ENCODE measurements around the gene ANKRD62. TPM values are rescaled to one million over a fixed set of nuclear protein-coding genes. Genes with fewer than 3 reads are reported as not detected.
A peak's percentile ranks its signal among the peaks of the same experiment; 100 is the strongest.

ANKRD62 gene
- total RNA-seq, 2 donors from 2014 or later, result 13.0 to 14.2 TPM

DNA sequence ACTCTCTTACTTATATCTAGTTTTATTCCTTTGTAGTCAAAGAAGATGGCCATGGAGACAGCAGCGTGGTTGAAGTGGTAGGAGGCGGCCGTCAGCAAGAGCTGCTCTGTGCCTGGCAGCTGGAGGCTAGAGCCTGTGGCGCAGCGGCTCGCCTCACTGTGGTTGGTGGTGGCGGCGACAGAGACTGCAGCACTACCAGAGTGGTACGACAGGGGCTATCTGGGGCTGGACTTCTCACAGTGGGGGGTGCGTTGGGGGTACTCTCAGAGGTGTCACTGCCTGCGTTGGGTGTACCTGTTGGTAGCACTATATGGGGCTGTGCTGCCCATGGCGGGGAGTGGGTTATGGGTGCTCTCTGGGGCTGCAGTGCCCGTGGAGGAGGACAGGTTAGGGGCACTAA lies 8.5 kb upstream of the ANKRD62 start:
- no peak overlapping the region for H3K4me3 ChIP-seq
- ATAC-seq (no peak), DNase-seq (no peak)
- no peaks in the 10 kb centered on the region for H3K9me3 ChIP-seq
- no peaks in the 10 kb centered on the region for H3K27me3 ChIP-seq
- H3K36me3 ChIP-seq (replicated peaks in 1 of 2; ENCODE audit: insufficient read depth in 1 of 2, low read depth in 2 of 2), result no peaks in the 10 kb centered on the region
- no peak overlapping the region for H3K27ac ChIP-seq
- intact Hi-C loops (cut with DNase I), result loop anchor here (10.0 kb wide), 1 partner anchor 150 kb away; no protein-coding TSS in a partner anchor
- WGBS, 2 donors, result 94 to 95% methylated on average over 13 of the region's 13 CpGs
- peaks cover 38% of the 10 kb centered on the region for H3K4me1 ChIP-seq
- TF ChIP-seq, protein P1, sequence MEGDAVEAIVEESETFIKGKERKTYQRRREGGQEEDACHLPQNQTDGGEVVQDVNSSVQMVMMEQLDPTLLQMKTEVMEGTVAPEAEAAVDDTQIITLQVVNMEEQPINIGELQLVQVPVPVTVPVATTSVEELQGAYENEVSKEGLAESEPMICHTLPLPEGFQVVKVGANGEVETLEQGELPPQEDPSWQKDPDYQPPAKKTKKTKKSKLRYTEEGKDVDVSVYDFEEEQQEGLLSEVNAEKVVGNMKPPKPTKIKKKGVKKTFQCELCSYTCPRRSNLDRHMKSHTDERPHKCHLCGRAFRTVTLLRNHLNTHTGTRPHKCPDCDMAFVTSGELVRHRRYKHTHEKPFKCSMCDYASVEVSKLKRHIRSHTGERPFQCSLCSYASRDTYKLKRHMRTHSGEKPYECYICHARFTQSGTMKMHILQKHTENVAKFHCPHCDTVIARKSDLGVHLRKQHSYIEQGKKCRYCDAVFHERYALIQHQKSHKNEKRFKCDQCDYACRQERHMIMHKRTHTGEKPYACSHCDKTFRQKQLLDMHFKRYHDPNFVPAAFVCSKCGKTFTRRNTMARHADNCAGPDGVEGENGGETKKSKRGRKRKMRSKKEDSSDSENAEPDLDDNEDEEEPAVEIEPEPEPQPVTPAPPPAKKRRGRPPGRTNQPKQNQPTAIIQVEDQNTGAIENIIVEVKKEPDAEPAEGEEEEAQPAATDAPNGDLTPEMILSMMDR (IDR thresholded peaks at IDR 0.05), result no peak
- TF ChIP-seq POLR2A (IDR thresholded peaks at IDR 0.05), result no peak

DNA sequence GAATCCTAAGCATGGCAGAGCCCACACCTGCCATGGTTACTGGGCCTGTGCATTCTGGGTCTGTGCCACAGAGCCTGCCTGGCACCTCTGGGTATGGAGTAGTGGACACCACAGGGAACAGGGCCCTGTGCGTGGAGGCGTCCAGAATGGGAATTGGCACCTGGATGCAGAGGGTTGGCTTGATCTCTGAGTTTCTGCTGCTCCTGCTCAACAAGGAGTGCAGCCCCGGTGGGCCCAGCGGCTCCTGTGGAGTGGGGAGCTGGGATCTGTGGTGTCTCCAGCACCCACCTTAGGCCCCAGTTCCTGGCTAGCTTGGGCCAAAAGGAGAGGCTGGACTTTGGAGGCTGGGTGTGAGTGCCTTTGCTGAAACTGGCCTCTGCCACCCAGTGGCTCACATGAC lies 7.9 kb upstream of the ANKRD62 start:
- Histone ChIP-seq H3K4me1 (peaks cover 38% of the 10 kb centered on the region), H3K9me3 (no peaks in the 10 kb centered on the region), H3K4me3 (no peak overlapping the region), H3K27ac (peak overlapping the region in 3 of 4 donors; percentile 15 to 77 (median 73)), H3K27me3 (no peaks in the 10 kb centered on the region), H3K36me3 (replicated peaks in 1 of 2; ENCODE audit: insufficient read depth in 1 of 2, low read depth in 2 of 2) (no peaks in the 10 kb centered on the region)
- TF ChIP-seq POLR2A (IDR thresholded peaks at IDR 0.05), result no peak
- TF ChIP-seq, protein P1 (IDR thresholded peaks at IDR 0.05), result no peak
- intact Hi-C loops (cut with DNase I), result loop anchor here (10.0 kb wide), 1 partner anchor 149 kb away; no protein-coding TSS in a partner anchor
- DNase-seq, result peak in 2 of 4 donors; percentile 37 to 48
- WGBS, 2 donors, result 63 to 90% methylated on average over 3 to 4 of the region's 4 CpGs
- no peak for ATAC-seq

DNA sequence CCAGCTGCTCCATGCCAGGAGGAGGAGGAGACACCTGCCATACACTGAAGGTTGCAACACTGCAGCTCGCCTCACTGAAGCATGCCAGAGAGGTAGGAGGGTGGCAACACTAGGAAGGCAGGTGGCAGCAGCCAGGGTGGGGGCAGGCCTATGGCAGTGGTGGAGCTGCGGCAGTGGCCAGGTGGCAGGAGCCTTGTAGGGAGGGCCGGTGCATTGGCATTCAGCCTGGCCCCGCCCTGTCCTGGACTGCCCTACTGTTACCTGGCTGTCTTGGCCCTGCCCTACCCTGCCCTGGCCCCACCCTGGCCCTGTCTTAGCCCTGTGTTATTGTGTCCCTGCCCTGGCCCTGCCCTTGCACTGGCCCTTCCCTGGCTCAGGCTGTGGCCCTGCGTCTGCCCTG lies 7.4 kb upstream of the ANKRD62 start:
- Histone ChIP-seq H3K4me3 (no peak overlapping the region), H3K36me3 (replicated peaks in 1 of 2; ENCODE audit: insufficient read depth in 1 of 2, low read depth in 2 of 2) (no peaks in the 10 kb centered on the region), H3K27ac (peak overlapping the region; percentile 65 to 77 (median 73)), H3K9me3 (no peaks in the 10 kb centered on the region), H3K4me1 (peaks cover 41% of the 10 kb centered on the region), H3K27me3 (no peaks in the 10 kb centered on the region)
- TF ChIP-seq, protein P1 (IDR thresholded peaks at IDR 0.05), result peak in 2 of 7 experiments; percentile 28 to 33
- TF ChIP-seq POLR2A (IDR thresholded peaks at IDR 0.05), result peak in 1 of 3 donors; percentile 20
- intact Hi-C loops (cut with DNase I), result loop anchor here (10.0 kb wide), 1 partner anchor 149 kb away; no protein-coding TSS in a partner anchor
- ATAC-seq (peak; percentile 96), DNase-seq (peak; percentile 93 to 98 (median 96))
- whole genome bisulfite sequencing, 2 donors, result 22% methylated on average over 5 of the region's 5 CpGs; no CpG with 5 or more reads in 1 of the 2 donors

DNA sequence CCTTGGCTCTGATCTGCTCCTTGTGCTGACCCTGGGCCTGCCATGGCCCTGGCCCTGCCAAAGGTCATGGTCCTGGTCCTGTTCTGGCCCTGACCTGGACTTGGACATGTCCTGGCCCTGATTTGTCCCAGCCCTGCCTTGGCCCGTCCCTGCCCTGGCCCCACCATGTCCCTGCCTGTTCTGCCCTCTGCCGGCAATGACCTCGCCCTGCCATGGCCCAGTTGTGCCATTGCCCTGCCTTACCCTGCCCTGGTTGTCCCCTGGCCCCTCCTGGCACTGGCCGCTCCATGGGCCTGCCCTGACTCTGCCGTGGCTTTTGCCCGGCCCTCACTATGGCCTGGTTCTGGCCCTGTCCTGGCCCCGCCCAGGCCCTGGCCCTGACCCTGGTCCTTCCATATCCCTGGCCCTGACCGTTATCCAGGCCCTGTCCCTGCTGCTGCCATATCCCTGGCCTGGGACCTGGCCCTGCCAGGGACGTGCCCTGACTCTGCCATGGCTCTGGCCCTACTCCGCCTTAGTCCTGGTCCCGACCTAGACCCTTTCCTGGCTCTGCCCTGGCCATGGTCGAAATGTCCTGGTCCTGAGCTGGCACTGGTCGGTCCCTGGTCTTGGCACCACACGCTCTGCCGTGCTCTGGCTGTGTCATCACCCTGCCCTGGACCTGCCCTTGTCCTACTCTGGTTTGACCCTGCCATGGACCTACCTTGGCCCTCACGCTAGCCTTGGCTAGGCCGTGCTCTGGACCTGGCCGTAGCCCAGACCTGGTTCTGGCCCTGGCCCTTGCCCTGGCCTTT lies 6.8 kb upstream of the ANKRD62 start:
- H3K27me3 ChIP-seq, result no peaks in the 10 kb centered on the region
- intact Hi-C loops (cut with DNase I), result loop anchor here (10.0 kb wide), 1 partner anchor 148 kb away; no protein-coding TSS in a partner anchor
- peak in 1 of 4 donors; percentile 17 for DNase-seq
- no peaks in the 10 kb centered on the region for H3K36me3 ChIP-seq (replicated peaks in 1 of 2; ENCODE audit: insufficient read depth in 1 of 2, low read depth in 2 of 2)
- no peak for TF ChIP-seq POLR2A (IDR thresholded peaks at IDR 0.05)
- TF ChIP-seq, protein P1 (IDR thresholded peaks at IDR 0.05), result no peak
- no peak overlapping the region for H3K4me3 ChIP-seq
- no peak for ATAC-seq
- H3K9me3 ChIP-seq, result no peaks in the 10 kb centered on the region
- peak overlapping the region; percentile 65 to 77 (median 73) for H3K27ac ChIP-seq
- H3K4me1 ChIP-seq, result peaks cover 47% of the 10 kb centered on the region
- 82 to 96% methylated on average over 10 to 18 of the region's 18 CpGs for WGBS, 2 donors
